Subcutaneous abdominal adipose tissue (tissue), 5 donors: ENCODE measurements around the gene RYR2.

Experiments used
- H3K27ac ChIP-seq: one replicate; pipeline ENCODE4 v1.7.0; 2013; ENCODE audit warnings: low read depth, mild to moderate bottlenecking, inconsistent platforms, low read length, moderate library complexity
- H3K27me3 ChIP-seq, 5 donors: one replicate each; pipeline ENCODE4 v1.7.0; 2013; ENCODE audit warnings: low read length in 5 of 5, inconsistent platforms in 1 of 5; ENCODE audit not compliant: control insufficient read depth in 5 of 5, insufficient read depth in 4 of 5
- H3K36me3 ChIP-seq, 5 donors: one replicate each; pipeline ENCODE4 v1.7.0; 2013; ENCODE audit warnings: low read length in 5 of 5; ENCODE audit not compliant: control insufficient read depth in 5 of 5, insufficient read depth in 5 of 5
- H3K4me1 ChIP-seq, 5 donors: one replicate each; pipeline ENCODE4 v1.7.0; 2013; ENCODE audit warnings: low read length in 5 of 5, mild to moderate bottlenecking in 3 of 5, moderate library complexity in 1 of 5; ENCODE audit not compliant: control insufficient read depth in 5 of 5, insufficient read depth in 5 of 5
- H3K4me3 ChIP-seq, 5 donors: one replicate each; pipeline ENCODE4 v1.7.0; 2013; ENCODE audit warnings: low read length in 5 of 5, low read depth in 1 of 5
- H3K9ac ChIP-seq, 5 donors: one replicate each; pipeline ENCODE4 v1.7.0; 2013; ENCODE audit warnings: low read length in 5 of 5, mild to moderate bottlenecking in 4 of 5, moderate library complexity in 3 of 5
- H3K9me3 ChIP-seq, 5 donors: one replicate each; pipeline ENCODE4 v1.7.0; 2013; ENCODE audit warnings: low read length in 5 of 5; ENCODE audit not compliant: control insufficient read depth in 5 of 5
- donor health status: healthy.
- donor health status: healthy.
- donor health status: healthy.
- donor health status: healthy.
- donor health status: healthy.

The RYR2 gene

DNA sequence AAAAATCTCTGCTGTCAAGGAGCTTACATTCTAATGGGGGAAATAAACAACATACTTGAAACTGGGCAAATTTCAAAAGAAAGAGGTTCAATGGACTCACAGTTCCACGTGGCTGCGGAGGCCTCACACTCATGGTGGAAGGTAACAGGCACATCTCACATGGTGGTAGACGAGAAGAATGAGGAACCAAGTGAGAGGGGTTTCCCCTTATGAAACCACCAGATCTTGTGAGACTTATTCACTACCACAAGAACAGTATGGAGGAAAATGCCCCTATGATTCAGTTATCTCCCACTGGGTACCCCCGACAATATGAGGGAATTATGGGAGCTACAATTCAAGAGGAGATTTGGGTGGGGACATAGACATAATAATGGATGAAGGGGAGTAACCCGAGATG is 622.4 kb downstream of the RYR2 start:
- Histone ChIP-seq H3K4me3 (no peak overlapping the region), H3K36me3 (no peaks in the 10 kb centered on the region), H3K4me1 (no peaks in the 10 kb centered on the region), H3K27me3 (no peaks in the 10 kb centered on the region), H3K27ac (no peak overlapping the region), H3K9ac (no peak overlapping the region), H3K9me3 (no peaks in the 10 kb centered on the region)

GRCh38 chr1:237670302-237670701 is 628.3 kb downstream of the RYR2 start:
- no peaks in the 10 kb centered on the region for H3K4me1 ChIP-seq
- no peak overlapping the region for H3K27ac ChIP-seq
- no peaks in the 10 kb centered on the region for H3K9me3 ChIP-seq
- no peak overlapping the region for H3K4me3 ChIP-seq
- H3K36me3 ChIP-seq, result no peaks in the 10 kb centered on the region
- H3K27me3 ChIP-seq, result no peaks in the 10 kb centered on the region
- H3K9ac ChIP-seq, result no peak overlapping the region

DNA sequence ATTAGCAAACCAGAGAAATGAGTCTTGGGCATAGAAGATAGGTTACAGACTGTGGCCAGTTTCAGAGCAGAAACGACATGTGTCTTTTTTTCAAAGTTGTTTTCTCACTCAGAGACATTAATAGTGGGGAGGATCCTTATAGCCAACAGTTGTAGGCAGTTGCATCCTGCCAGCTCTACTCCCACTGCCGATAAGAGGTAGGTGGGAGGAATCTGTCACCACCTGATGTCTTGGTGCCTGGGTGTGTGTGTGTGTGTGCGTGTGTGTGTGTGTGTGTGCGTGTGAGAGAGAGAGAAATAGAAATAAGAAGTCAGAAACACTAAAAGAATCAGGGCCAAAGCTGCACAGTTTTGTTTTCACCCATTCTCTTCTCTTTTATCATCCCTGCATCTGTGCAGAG is 629.3 kb downstream of the RYR2 start:
- H3K27me3 ChIP-seq, result no peaks in the 10 kb centered on the region
- H3K9me3 ChIP-seq, result no peaks in the 10 kb centered on the region
- H3K4me1 ChIP-seq, result no peaks in the 10 kb centered on the region
- no peak overlapping the region for H3K9ac ChIP-seq
- no peak overlapping the region for H3K4me3 ChIP-seq
- H3K27ac ChIP-seq, result no peak overlapping the region
- no peaks in the 10 kb centered on the region for H3K36me3 ChIP-seq

GRCh38 chr1:237671935-237672334 is 630.0 kb downstream of the RYR2 start:
- H3K4me3 ChIP-seq, result no peak overlapping the region
- H3K4me1 ChIP-seq, result no peaks in the 10 kb centered on the region
- no peak overlapping the region for H3K27ac ChIP-seq
- no peaks in the 10 kb centered on the region for H3K9me3 ChIP-seq
- H3K36me3 ChIP-seq, result no peaks in the 10 kb centered on the region
- H3K9ac ChIP-seq, result no peak overlapping the region
- H3K27me3 ChIP-seq, result no peaks in the 10 kb centered on the region

GRCh38 chr1:237672748-237673147 is 630.8 kb downstream of the RYR2 start:
- H3K36me3 ChIP-seq, result no peaks in the 10 kb centered on the region
- no peak overlapping the region for H3K4me3 ChIP-seq
- H3K27me3 ChIP-seq, result no peaks in the 10 kb centered on the region
- no peak overlapping the region for H3K27ac ChIP-seq
- no peak overlapping the region for H3K9ac ChIP-seq
- H3K4me1 ChIP-seq, result no peaks in the 10 kb centered on the region
- H3K9me3 ChIP-seq, result no peaks in the 10 kb centered on the region

GRCh38 chr1:237673631-237674030 is 631.6 kb downstream of the RYR2 start:
- Histone ChIP-seq H3K9me3 (no peaks in the 10 kb centered on the region), H3K36me3 (no peaks in the 10 kb centered on the region), H3K4me3 (no peak overlapping the region), H3K9ac (no peak overlapping the region), H3K27me3 (no peaks in the 10 kb centered on the region), H3K4me1 (no peaks in the 10 kb centered on the region), H3K27ac (no peak overlapping the region)

DNA sequence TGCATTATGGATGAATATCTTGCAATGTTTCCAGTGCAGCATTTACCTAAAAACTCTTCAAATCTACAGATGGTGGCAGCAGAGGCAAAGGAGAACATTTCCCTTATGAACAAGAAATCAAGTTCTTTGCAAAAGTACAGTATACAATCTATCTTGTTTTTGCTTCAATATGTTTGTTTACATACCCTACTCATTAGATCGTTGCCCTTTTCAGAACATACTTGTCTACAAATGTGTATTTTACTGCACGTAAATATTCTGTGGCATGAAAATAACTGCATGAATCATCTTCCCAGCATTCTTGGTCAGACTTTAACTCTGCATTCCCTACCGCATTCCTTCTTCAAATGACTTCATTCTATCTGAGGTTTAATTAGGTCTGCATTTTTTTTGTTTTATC is 636.0 kb downstream of the RYR2 start:
- no peak overlapping the region for H3K27ac ChIP-seq
- no peaks in the 10 kb centered on the region for H3K36me3 ChIP-seq

DNA sequence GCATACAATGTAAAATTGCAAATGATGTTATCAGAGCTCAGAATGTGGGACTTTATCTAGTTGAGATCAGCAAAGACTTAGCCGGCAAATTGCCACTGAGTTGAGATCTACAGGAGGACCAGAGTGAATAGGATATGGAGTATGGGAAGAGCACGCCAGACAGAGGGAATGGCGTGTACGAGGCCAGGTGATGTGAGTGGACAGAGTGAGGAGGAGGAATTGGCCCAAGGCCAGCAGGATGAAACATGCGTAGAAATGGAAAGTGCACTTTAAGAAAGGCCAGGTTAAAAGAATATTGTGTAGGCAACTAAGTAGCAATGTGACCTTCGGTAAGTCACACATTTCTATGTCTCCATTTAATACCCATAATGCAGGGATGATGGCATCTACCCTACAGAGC is 637.7 kb downstream of the RYR2 start:
- Histone ChIP-seq H3K27ac (no peak overlapping the region), H3K9ac (no peak overlapping the region), H3K9me3 (no peaks in the 10 kb centered on the region), H3K4me3 (no peak overlapping the region), H3K27me3 (peaks cover 0 to 4% (median 0%) of the 10 kb centered on the region in 5 donors), H3K36me3 (no peaks in the 10 kb centered on the region), H3K4me1 (no peaks in the 10 kb centered on the region)

More for the DNA sequence above, 636.0 kb downstream of the RYR2 start:
- peaks cover 0 to 4% (median 0%) of the 10 kb centered on the region in 5 donors for H3K27me3 ChIP-seq
- H3K9me3 ChIP-seq, result no peaks in the 10 kb centered on the region
- H3K9ac ChIP-seq, result no peak overlapping the region
- H3K4me3 ChIP-seq, result no peak overlapping the region
- H3K4me1 ChIP-seq, result no peaks in the 10 kb centered on the region

DNA sequence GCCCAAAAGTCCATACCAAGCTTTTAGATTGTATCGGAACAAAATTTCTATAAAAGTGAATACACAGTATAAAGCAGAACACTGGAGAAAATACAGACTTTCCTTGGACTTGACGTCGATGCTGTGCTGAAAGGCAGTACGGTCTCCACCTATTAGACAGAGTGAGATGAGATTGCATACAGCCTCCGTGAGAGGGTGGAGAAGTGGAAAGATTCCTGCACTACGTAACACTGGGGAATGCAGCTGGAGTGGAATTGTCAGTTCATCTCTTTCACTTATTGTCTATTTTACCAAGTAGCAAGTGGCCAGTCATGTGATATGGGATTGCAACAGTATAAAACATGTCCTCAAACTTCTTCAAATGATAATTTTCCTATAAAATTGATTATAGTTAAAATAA is 639.2 kb downstream of the RYR2 start:
- H3K27ac ChIP-seq, result no peak overlapping the region
- H3K36me3 ChIP-seq, result no peaks in the 10 kb centered on the region
- H3K9me3 ChIP-seq, result no peaks in the 10 kb centered on the region
- H3K4me1 ChIP-seq, result no peaks in the 10 kb centered on the region
- H3K27me3 ChIP-seq, result peaks cover 0 to 4% (median 0%) of the 10 kb centered on the region in 5 donors
- H3K4me3 ChIP-seq, result no peak overlapping the region
- no peak overlapping the region for H3K9ac ChIP-seq

- no peaks in the 10 kb centered on the region for H3K9me3 ChIP-seq
- no peak overlapping the region for H3K4me3 ChIP-seq
- H3K4me1 ChIP-seq, result no peaks in the 10 kb centered on the region
- H3K36me3 ChIP-seq, result no peaks in the 10 kb centered on the region
- H3K27me3 ChIP-seq, result peaks cover 0 to 4% (median 0%) of the 10 kb centered on the region in 5 donors
- H3K9ac ChIP-seq, result no peak overlapping the region
- H3K27ac ChIP-seq, result no peak overlapping the region
These were observed 642.3 kb downstream of the RYR2 start for GRCh38 chr1:237684236-237684635.

- H3K27ac ChIP-seq, result no peak overlapping the region
- H3K4me3 ChIP-seq, result no peak overlapping the region
- H3K27me3 ChIP-seq, result peaks cover 0 to 4% (median 0%) of the 10 kb centered on the region in 5 donors
- H3K36me3 ChIP-seq, result no peaks in the 10 kb centered on the region
- H3K9ac ChIP-seq, result no peak overlapping the region
- no peaks in the 10 kb centered on the region for H3K9me3 ChIP-seq
- no peaks in the 10 kb centered on the region for H3K4me1 ChIP-seq
These were observed 643.6 kb downstream of the RYR2 start for GRCh38 chr1:237685551-237685950.
